ENCODE measurements around the gene ESRRG. TPM values are rescaled to one million over a fixed set of nuclear protein-coding genes. Genes with fewer than 3 reads are reported as not detected.

ESRRG gene
- total and polyA plus RNA-seq, 12 donors = 3.8 to 49.5 (median 35.9) TPM

- H3K27ac ChIP-seq = peak overlapping the region in 4 of 10 donors; percentile 13 to 42 (median 34)
- H3K36me3 ChIP-seq = no peaks in the 10 kb centered on the region
- TF ChIP-seq CTCF (IDR thresholded peaks at IDR 0.05) = peak; percentile 15 to 74 (median 54)
- H3K9me3 ChIP-seq = no peaks in the 10 kb centered on the region
- 5 to 6% methylated on average over 3 of the region's 3 CpGs for WGBS, 2 donors
- H3K4me3 ChIP-seq = no peak overlapping the region
- no peaks in the 10 kb centered on the region for H3K27me3 ChIP-seq
- ATAC-seq (peak in 7 of 8 donors; percentile 55 to 93 (median 84)), DNase-seq (peak in 1 of 2 donors; percentile 41)
- intact Hi-C loops (cut with DNase I) = loop anchor here in 6 of 10 donors (5.0 to 10.0 kb wide), 6 partner anchors 65 to 585 kb away; no protein-coding TSS in a partner anchor
- H3K4me1 ChIP-seq = peaks cover 0 to 13% (median 0%) of the 10 kb centered on the region in 9 donors
Observed at GRCh38 chr1:216750031-216750627, 26.9 kb upstream of the ESRRG start.

GRCh38 chr1:216749232-216749631 lies 26.0 kb upstream of the ESRRG start:
- peak in 5 of 8 donors; percentile 43 to 75 (median 59) for ATAC-seq
- TF ChIP-seq CTCF (IDR thresholded peaks at IDR 0.05) = no peak
- Histone ChIP-seq H3K27me3 (no peaks in the 10 kb centered on the region), H3K9me3 (no peaks in the 10 kb centered on the region), H3K4me1 (peaks cover 0 to 13% (median 0%) of the 10 kb centered on the region in 9 donors), H3K4me3 (no peak overlapping the region), H3K27ac (no peak overlapping the region), H3K36me3 (no peaks in the 10 kb centered on the region)
- intact Hi-C loops (cut with DNase I) = loop anchor here in 3 of 10 donors (5.0 to 10.0 kb wide), 3 partner anchors 146 to 586 kb away; no protein-coding TSS in a partner anchor
- WGBS, 2 donors = 72 to 79% methylated on average over 9 of the region's 9 CpGs
- no peak for DNase-seq

- Histone ChIP-seq H3K27me3 (no peaks in the 10 kb centered on the region), H3K4me3 (no peak overlapping the region), H3K4me1 (peaks cover 0 to 4% (median 0%) of the 10 kb centered on the region in 9 donors), H3K36me3 (no peaks in the 10 kb centered on the region), H3K27ac (no peak overlapping the region), H3K9me3 (no peaks in the 10 kb centered on the region)
- peak in 7 of 9 donors; percentile 18 to 54 (median 36) for TF ChIP-seq CTCF (IDR thresholded peaks at IDR 0.05)
- WGBS, 2 donors = 45 to 56% methylated on average over 2 of the region's 2 CpGs
- ATAC-seq (no peak), DNase-seq (no peak)
- intact Hi-C loops (cut with DNase I) = loop anchor here in 3 of 10 donors (5.0 to 10.0 kb wide), 3 partner anchors 152 to 592 kb away; no protein-coding TSS in a partner anchor
Observed at GRCh38 chr1:216742625-216743024, 19.4 kb upstream of the ESRRG start.

GRCh38 chr1:216740331-216740730 lies 17.1 kb upstream of the ESRRG start:
- ATAC-seq (no peak), DNase-seq (no peak)
- Histone ChIP-seq H3K4me3 (no peak overlapping the region), H3K36me3 (no peaks in the 10 kb centered on the region), H3K9me3 (no peaks in the 10 kb centered on the region), H3K27me3 (no peaks in the 10 kb centered on the region), H3K27ac (no peak overlapping the region), H3K4me1 (peaks cover 0 to 4% (median 0%) of the 10 kb centered on the region in 9 donors)
- intact Hi-C loops (cut with DNase I) = loop anchor here in 3 of 10 donors (5.0 to 10.0 kb wide), 3 partner anchors 154 to 594 kb away; no protein-coding TSS in a partner anchor
- TF ChIP-seq CTCF (IDR thresholded peaks at IDR 0.05) = no peak
- 29 to 32% methylated on average over 2 of the region's 2 CpGs for WGBS, 2 donors
